GM18498 (cell line): Measurements from ENCODE around the gene CCSER2.

Experiments
- ATAC-seq: cut with Tn5 transposase; IDR thresholded peaks from one replicate; pipeline ENCODE4 v1.9.1; 2021; ENCODE audit warnings: mild to moderate bottlenecking, moderate library complexity; ENCODE audit not compliant: unreplicated experiment

The CCSER2 gene

GRCh38 chr10:84543948-84544347, 215.6 kb downstream of the CCSER2 start:
- ATAC-seq = no peak

GRCh38 chr10:84545651-84546050, 217.3 kb downstream of the CCSER2 start:
- ATAC-seq = no peak

- no peak for ATAC-seq
Measured at GRCh38 chr10:84546609-84547008, 218.2 kb downstream of the CCSER2 start.

GRCh38 chr10:84547616-84548015, 219.2 kb downstream of the CCSER2 start:
- ATAC-seq = no peak

GRCh38 chr10:84548869-84549268, 220.5 kb downstream of the CCSER2 start:
- ATAC-seq = no peak

GRCh38 chr10:84549368-84550165, 221.2 kb downstream of the CCSER2 start:
- no peak for ATAC-seq

- no peak for ATAC-seq
Measured at GRCh38 chr10:84550756-84551436, 222.5 kb downstream of the CCSER2 start.

- peak; percentile 74 for ATAC-seq
Measured at GRCh38 chr10:84551437-84552120, 223.2 kb downstream of the CCSER2 start.

GRCh38 chr10:84552478-84552877, 224.1 kb downstream of the CCSER2 start:
- no peak for ATAC-seq

GRCh38 chr10:84562592-84562991, 234.2 kb downstream of the CCSER2 start:
- no peak for ATAC-seq

- ATAC-seq = peak; percentile 71
Measured at GRCh38 chr10:84563355-84563754, 235.0 kb downstream of the CCSER2 start.

GRCh38 chr10:84563868-84564267, 235.5 kb downstream of the CCSER2 start:
- ATAC-seq = peak; percentile 62

- no peak for ATAC-seq
Measured at GRCh38 chr10:84565881-84566582, 237.6 kb downstream of the CCSER2 start.

- no peak for ATAC-seq
Measured at GRCh38 chr10:84567133-84567532, 238.7 kb downstream of the CCSER2 start.
